Astrocyte of the spinal cord (primary cell): ENCODE data around the gene GSG1L.

Experiments used
- DNase-seq: peaks from one replicate; pipeline ENCODE4 v3.0.0; 2011; ENCODE audit warnings: low read depth, low spot score
- H3K4me3 ChIP-seq: 2 replicates; pipeline ENCODE4 v1.5.1; 2011; ENCODE audit warnings: low read depth, mild to moderate bottlenecking, low read length, moderate library complexity
- in situ Hi-C: cut with HindIII; loops from 2 replicates; pipeline ENCODE4 v1.10.0; 2017; ENCODE audit warnings: low sequenced_read_pairs
- TF ChIP-seq, protein P1 (sequence below): IDR thresholded peaks from 2 replicates; pipeline ENCODE4 v1.5.1; 2012; ENCODE audit warnings: low read depth, mild to moderate bottlenecking, low read length, inconsistent platforms

The GSG1L gene

DNA sequence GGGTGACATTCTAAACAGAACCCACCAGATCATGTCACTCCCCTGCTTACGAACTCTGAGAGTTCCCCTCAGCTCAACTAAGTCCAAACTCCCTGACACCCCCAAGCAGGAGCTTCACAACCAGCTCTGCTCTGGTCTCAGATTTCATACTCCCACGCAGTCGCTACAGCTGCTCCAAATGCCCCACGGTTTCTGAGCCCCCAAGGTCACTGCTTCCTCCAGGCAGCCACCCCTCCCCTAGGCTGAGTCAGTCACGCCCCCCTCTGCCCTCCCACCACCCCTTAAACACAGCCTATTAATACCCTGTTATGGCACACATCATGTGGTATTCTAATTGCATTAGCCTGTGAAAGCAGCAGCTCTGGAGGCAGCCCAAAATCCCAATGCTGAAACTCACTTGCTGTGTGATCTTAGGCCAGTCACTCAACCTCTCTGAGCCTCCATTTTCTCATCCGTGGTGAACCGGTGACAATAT lies 51.5 kb downstream of the GSG1L start:
- peak; percentile 3 for DNase-seq
- TF ChIP-seq, protein P1, sequence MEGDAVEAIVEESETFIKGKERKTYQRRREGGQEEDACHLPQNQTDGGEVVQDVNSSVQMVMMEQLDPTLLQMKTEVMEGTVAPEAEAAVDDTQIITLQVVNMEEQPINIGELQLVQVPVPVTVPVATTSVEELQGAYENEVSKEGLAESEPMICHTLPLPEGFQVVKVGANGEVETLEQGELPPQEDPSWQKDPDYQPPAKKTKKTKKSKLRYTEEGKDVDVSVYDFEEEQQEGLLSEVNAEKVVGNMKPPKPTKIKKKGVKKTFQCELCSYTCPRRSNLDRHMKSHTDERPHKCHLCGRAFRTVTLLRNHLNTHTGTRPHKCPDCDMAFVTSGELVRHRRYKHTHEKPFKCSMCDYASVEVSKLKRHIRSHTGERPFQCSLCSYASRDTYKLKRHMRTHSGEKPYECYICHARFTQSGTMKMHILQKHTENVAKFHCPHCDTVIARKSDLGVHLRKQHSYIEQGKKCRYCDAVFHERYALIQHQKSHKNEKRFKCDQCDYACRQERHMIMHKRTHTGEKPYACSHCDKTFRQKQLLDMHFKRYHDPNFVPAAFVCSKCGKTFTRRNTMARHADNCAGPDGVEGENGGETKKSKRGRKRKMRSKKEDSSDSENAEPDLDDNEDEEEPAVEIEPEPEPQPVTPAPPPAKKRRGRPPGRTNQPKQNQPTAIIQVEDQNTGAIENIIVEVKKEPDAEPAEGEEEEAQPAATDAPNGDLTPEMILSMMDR = no peak
- H3K4me3 ChIP-seq = no peak overlapping the region
- in situ Hi-C loops = no loop called here

DNA sequence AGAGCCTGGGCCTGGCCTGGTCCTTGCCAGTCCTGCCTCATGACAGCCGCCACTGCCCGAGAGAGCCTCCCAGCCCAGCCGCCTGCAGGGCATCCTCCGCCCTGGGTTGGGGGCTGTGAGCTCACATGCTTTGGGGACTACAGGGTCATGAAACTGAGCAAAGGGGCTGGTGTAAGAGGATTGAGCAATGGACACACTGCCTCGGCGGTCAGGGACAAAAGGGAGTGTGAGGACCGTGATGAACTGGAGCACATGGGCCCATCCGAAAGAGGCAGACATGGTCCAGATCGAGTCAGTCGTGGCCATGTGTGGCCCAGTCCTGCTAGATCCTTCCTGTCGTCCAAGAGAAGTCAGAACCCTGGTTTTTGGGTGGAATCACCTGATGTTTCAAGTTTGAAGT lies 52.3 kb downstream of the GSG1L start:
- TF ChIP-seq, protein P1 = no peak
- no peak for DNase-seq
- in situ Hi-C loops = no loop called here
- H3K4me3 ChIP-seq = no peak overlapping the region

DNA sequence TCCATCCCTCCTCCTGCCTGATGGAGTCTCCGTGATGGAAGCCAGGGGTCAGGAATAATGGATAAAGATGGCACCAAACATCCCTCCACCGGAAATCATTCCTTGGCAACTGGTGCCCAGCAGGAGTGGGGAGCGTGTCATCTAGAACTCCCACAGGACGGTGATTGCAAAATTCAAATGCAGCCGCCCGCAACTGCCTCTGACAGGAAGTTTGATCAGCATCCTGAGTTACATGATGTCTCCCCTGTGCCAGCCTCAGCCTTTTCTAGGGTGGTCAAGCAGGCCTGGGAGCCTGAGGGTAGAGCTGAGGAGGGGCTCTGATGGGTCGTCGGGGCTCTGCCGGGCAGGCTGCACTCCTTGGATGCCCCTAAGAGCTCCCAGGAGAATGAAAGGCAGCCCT lies 52.8 kb downstream of the GSG1L start:
- in situ Hi-C loops = no loop called here
- no peak for DNase-seq
- no peak overlapping the region for H3K4me3 ChIP-seq
- TF ChIP-seq, protein P1 = no peak

DNA sequence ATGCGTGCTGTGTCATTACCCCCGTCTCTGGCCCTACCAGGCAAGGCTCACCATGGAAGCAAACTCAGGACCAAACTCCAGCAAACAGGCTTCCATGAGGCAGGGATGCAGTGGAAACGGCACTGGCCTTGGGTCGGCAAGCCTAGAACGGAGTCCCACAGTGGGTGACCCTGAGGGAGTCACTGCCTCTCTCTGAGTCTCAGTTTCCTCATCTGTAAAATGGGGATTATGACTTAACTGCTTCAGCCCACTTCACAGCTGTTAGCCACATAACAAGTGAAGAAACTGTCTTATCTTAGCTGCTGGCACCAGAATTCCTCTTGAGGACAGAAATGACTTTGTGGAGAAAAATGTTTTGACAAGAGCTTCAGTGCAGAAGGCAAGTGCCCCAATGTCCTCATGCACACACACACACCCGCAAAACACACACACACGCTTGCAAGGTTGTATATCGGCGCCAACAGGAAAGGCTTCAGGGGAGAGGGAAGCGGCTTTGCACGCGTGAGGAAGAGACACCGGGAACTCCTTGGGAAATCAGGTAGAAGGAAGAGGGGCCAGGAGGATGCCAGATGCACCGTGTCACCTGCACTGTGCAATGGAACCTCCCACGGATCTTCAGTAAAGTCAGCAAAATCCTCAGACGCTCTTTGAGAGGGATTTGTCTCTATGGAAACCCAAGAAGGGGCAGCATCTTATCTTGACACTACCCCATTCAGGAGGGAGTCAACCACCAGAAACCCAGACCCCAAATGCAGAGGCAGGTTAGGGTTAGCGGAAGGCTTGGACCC lies 53.7 kb downstream of the GSG1L start:
- in situ Hi-C loops = no loop called here
- TF ChIP-seq, protein P1 = no peak
- DNase-seq = no peak
- no peak overlapping the region for H3K4me3 ChIP-seq

DNA sequence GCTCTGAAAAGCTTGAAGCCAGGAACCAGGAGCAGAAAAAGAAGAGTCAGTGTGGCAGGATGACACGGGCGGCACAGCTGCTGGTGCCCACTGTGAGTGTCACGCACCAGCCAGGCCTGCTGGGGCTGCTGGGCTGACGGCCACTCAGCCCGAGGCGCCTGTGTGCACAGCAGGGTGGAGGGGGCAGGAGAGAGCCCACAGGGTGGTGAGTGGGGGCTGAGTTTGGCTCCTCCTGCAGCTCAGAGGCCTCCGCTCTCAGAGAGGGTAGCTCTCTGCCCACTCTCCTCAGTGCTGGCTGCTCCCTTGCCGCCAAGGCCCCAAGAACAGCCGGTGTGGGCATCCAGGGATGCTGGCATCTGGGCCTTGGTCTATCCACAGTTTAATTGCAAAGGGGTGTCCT lies 59.6 kb downstream of the GSG1L start:
- in situ Hi-C loops = no loop called here
- H3K4me3 ChIP-seq = no peak overlapping the region
- no peak for DNase-seq
- TF ChIP-seq, protein P1 = no peak

DNA sequence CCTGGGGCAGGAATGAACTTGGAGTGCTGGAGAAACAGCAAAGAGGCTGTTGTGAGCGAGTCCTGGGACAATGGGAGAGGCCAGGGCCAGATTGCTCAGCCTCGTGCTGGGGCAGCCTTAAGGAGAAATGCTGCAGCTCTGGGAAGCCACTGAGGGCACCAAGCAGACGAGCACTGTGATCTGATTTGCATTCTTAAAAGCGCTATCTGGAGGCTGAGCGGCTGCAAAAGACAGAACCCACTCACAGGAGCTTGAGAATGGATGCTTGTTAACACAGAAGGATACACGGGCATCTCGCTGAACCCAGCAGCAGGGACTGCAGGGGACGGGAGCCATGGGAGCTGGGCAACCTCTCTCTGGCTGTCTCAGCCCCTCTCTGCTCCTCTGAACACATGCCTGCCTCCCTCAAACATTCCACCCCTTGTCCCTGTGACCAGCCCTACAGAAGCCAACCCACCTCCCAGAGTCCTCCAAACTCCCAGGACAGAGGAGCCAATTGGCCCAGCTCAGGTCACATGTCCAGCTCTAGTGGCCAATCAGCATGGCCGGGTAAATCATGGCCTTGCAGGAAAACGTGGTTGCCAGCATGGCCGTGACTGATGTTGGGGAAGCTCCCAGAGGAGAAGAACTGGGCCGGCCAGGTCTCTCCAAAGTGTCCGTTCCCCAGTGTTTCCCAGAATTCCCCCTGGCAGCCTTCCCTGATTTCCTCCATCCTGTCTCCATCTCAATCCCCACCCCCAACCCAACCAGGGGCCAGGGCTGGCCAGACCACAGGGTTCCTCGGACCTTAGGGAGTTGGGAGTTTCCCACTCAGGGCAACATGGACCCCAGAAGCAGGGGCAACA lies 60.3 kb downstream of the GSG1L start:
- DNase-seq = no peak
- no peak overlapping the region for H3K4me3 ChIP-seq
- in situ Hi-C loops = no loop called here
- TF ChIP-seq, protein P1 = no peak
